Panc1 (cell line): Measurements from ENCODE around the gene ZFAND6.

Experiments
- POLR2AphosphoS5 ChIP-seq: IDR thresholded peaks from 2 replicates; pipeline ENCODE4 v1.6.1; 2012; ENCODE audit warnings: mild to moderate bottlenecking, low read depth, low read length, moderate library complexity
- TCF7L2 ChIP-seq: IDR thresholded peaks from 2 replicates; pipeline ENCODE4 v1.6.1; 2011; ENCODE audit warnings: mild to moderate bottlenecking, low read depth, low read length, inconsistent platforms
- TF ChIP-seq, protein P1 (sequence below): fragments of 450-650 bp; IDR thresholded peaks from 2 replicates; pipeline ENCODE4 v1.5.1; 2017; ENCODE audit warnings: mild to moderate bottlenecking

DNA sequence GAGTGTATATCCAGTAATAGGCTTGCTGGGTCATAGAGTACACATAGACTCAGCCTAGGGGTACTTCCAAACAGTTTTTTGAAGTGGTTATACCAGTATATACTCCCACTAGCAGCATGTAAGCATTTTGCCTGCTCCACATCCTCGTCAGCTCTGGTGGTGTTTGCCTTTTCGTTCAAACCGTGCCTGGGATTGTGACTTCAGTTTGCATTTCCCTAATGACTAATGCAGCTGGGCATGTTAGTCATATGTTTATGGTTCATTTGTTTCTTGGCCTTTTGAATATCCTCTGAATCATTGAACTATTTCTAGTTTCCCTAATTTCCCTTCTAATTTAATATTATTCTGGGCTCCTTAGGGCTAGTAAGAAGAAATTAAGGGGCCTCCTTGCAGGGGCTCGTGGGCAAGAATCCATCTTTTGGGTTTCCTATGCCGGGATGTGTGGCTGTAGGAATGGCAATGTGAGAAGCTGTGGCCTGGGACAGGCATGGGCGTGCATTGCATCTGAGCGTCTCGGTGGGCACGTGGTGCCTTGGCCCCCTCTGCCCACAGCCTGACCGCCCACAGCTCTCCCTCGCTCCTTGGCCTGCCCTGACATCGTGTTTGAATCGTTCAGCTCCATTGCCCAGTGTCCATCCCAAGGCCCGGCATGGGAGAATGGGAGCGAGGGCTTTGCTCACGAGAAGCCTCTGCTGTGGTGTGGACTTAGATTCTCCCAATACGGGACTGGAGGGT, 119.7 kb downstream of the ZFAND6 start:
- TF ChIP-seq, protein P1, sequence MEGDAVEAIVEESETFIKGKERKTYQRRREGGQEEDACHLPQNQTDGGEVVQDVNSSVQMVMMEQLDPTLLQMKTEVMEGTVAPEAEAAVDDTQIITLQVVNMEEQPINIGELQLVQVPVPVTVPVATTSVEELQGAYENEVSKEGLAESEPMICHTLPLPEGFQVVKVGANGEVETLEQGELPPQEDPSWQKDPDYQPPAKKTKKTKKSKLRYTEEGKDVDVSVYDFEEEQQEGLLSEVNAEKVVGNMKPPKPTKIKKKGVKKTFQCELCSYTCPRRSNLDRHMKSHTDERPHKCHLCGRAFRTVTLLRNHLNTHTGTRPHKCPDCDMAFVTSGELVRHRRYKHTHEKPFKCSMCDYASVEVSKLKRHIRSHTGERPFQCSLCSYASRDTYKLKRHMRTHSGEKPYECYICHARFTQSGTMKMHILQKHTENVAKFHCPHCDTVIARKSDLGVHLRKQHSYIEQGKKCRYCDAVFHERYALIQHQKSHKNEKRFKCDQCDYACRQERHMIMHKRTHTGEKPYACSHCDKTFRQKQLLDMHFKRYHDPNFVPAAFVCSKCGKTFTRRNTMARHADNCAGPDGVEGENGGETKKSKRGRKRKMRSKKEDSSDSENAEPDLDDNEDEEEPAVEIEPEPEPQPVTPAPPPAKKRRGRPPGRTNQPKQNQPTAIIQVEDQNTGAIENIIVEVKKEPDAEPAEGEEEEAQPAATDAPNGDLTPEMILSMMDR = no peak
- peak; percentile 71 for TF ChIP-seq TCF7L2
- TF ChIP-seq POLR2AphosphoS5 = peak; percentile 60; the same call in 1 of the 2 replicates
